HUES6 (cell line): ENCODE measurements around the gene CADPS.

Source experiments
- H3K27ac ChIP-seq: 2 replicates; pipeline ENCODE4 v1.7.0; 2013; ENCODE audit warnings: low read depth, mild to moderate bottlenecking, low read length, inconsistent platforms
- H3K27me3 ChIP-seq: 2 replicates; pipeline ENCODE4 v1.6.1; 2013; ENCODE audit warnings: low read length; ENCODE audit not compliant: control insufficient read depth, insufficient read depth
- H3K36me3 ChIP-seq: 2 replicates; pipeline ENCODE4 v1.6.1; 2013; ENCODE audit warnings: low read length; ENCODE audit not compliant: control insufficient read depth, insufficient read depth
- H3K4me1 ChIP-seq: 2 replicates; pipeline ENCODE4 v1.6.1; 2013; ENCODE audit warnings: low read length; ENCODE audit not compliant: control insufficient read depth, insufficient read depth
- H3K4me3 ChIP-seq: 2 replicates; pipeline ENCODE4 v1.5.1; 2013; ENCODE audit warnings: low read depth, low read length
- H3K9ac ChIP-seq: one replicate; pipeline ENCODE4 v1.6.1; 2013; ENCODE audit warnings: mild to moderate bottlenecking, low read length
- H3K9me3 ChIP-seq: 2 replicates; pipeline ENCODE4 v1.6.1; 2013; ENCODE audit warnings: low read depth, low read length; ENCODE audit not compliant: control insufficient read depth, insufficient read depth

CADPS gene

GRCh38 chr3:62436785-62437184 is 438.4 kb downstream of the CADPS start:
- H3K27ac ChIP-seq: no peak overlapping the region

GRCh38 chr3:62433396-62433795 is 441.8 kb downstream of the CADPS start:
- H3K9me3 ChIP-seq: no peaks in the 10 kb centered on the region
- no peaks in the 10 kb centered on the region for H3K36me3 ChIP-seq
- H3K27ac ChIP-seq: no peak overlapping the region
- peaks cover 7% of the 10 kb centered on the region; the same call in 1 of the 2 replicates for H3K4me1 ChIP-seq
- H3K9ac ChIP-seq: no peak overlapping the region
- H3K27me3 ChIP-seq: peaks cover 7% of the 10 kb centered on the region; the same call in 1 of the 2 replicates
- no peak overlapping the region for H3K4me3 ChIP-seq

More at GRCh38 chr3:62436785-62437184, 438.4 kb downstream of the CADPS start:
- H3K9ac ChIP-seq: no peak overlapping the region
- H3K36me3 ChIP-seq: no peaks in the 10 kb centered on the region
- H3K9me3 ChIP-seq: no peaks in the 10 kb centered on the region
- H3K27me3 ChIP-seq: peaks cover 7% of the 10 kb centered on the region; the same call in 1 of the 2 replicates
- peaks cover 21% of the 10 kb centered on the region for H3K4me1 ChIP-seq
- no peak overlapping the region for H3K4me3 ChIP-seq

- Histone ChIP-seq H3K4me3 (no peak overlapping the region), H3K9ac (no peak overlapping the region)
Observed at GRCh38 chr3:62421207-62421606, 454.0 kb downstream of the CADPS start.

GRCh38 chr3:62416144-62416543 is 459.1 kb downstream of the CADPS start:
- no peaks in the 10 kb centered on the region for H3K9me3 ChIP-seq
- peak overlapping the region; percentile 41 for H3K4me3 ChIP-seq
- H3K27ac ChIP-seq: no peak overlapping the region
- peaks cover 2% of the 10 kb centered on the region; the same call in 1 of the 2 replicates for H3K27me3 ChIP-seq
- H3K9ac ChIP-seq: no peak overlapping the region
- peaks cover 23% of the 10 kb centered on the region for H3K4me1 ChIP-seq
- H3K36me3 ChIP-seq: no peaks in the 10 kb centered on the region

More at GRCh38 chr3:62421207-62421606, 454.0 kb downstream of the CADPS start:
- peaks cover 5% of the 10 kb centered on the region for H3K4me1 ChIP-seq
- H3K36me3 ChIP-seq: no peaks in the 10 kb centered on the region
- H3K27me3 ChIP-seq: no peaks in the 10 kb centered on the region
- H3K27ac ChIP-seq: no peak overlapping the region
- H3K9me3 ChIP-seq: no peaks in the 10 kb centered on the region

- Histone ChIP-seq H3K27me3 (peaks cover 2% of the 10 kb centered on the region; the same call in 1 of the 2 replicates), H3K36me3 (no peaks in the 10 kb centered on the region), H3K9ac (peak overlapping the region; percentile 7), H3K4me1 (peaks cover 23% of the 10 kb centered on the region), H3K9me3 (no peaks in the 10 kb centered on the region), H3K27ac (no peak overlapping the region), H3K4me3 (peak overlapping the region; percentile 41)
Observed at GRCh38 chr3:62415312-62415801, 459.9 kb downstream of the CADPS start.

GRCh38 chr3:62414786-62415185 is 460.4 kb downstream of the CADPS start:
- Histone ChIP-seq H3K27ac (no peak overlapping the region), H3K4me1 (peaks cover 23% of the 10 kb centered on the region), H3K9ac (no peak overlapping the region), H3K4me3 (peak overlapping the region; percentile 41), H3K9me3 (no peaks in the 10 kb centered on the region), H3K36me3 (no peaks in the 10 kb centered on the region), H3K27me3 (peaks cover 2% of the 10 kb centered on the region; the same call in 1 of the 2 replicates)

GRCh38 chr3:62413687-62414086 is 461.5 kb downstream of the CADPS start:
- H3K4me3 ChIP-seq: no peak overlapping the region
- H3K9ac ChIP-seq: no peak overlapping the region
- H3K36me3 ChIP-seq: no peaks in the 10 kb centered on the region
- H3K9me3 ChIP-seq: no peaks in the 10 kb centered on the region
- H3K4me1 ChIP-seq: peaks cover 23% of the 10 kb centered on the region
- no peak overlapping the region for H3K27ac ChIP-seq
- H3K27me3 ChIP-seq: peaks cover 2% of the 10 kb centered on the region; the same call in 1 of the 2 replicates

GRCh38 chr3:62406945-62407344 is 468.3 kb downstream of the CADPS start:
- H3K9me3 ChIP-seq: no peaks in the 10 kb centered on the region
- H3K4me3 ChIP-seq: no peak overlapping the region
- no peaks in the 10 kb centered on the region for H3K27me3 ChIP-seq
- H3K27ac ChIP-seq: no peak overlapping the region
- H3K36me3 ChIP-seq: no peaks in the 10 kb centered on the region
- no peaks in the 10 kb centered on the region for H3K4me1 ChIP-seq
- no peak overlapping the region for H3K9ac ChIP-seq

GRCh38 chr3:62405566-62405965 is 469.6 kb downstream of the CADPS start:
- no peaks in the 10 kb centered on the region for H3K4me1 ChIP-seq
- H3K27me3 ChIP-seq: no peaks in the 10 kb centered on the region
- no peaks in the 10 kb centered on the region for H3K36me3 ChIP-seq
- H3K9ac ChIP-seq: no peak overlapping the region
- H3K9me3 ChIP-seq: no peaks in the 10 kb centered on the region
- no peak overlapping the region for H3K27ac ChIP-seq
- H3K4me3 ChIP-seq: no peak overlapping the region

GRCh38 chr3:62405135-62405534 is 470.1 kb downstream of the CADPS start:
- H3K27me3 ChIP-seq: no peaks in the 10 kb centered on the region

GRCh38 chr3:62404321-62404720 is 470.9 kb downstream of the CADPS start:
- H3K9me3 ChIP-seq: no peaks in the 10 kb centered on the region
- H3K36me3 ChIP-seq: no peaks in the 10 kb centered on the region
- no peaks in the 10 kb centered on the region for H3K27me3 ChIP-seq
- no peak overlapping the region for H3K9ac ChIP-seq
- H3K4me1 ChIP-seq: no peaks in the 10 kb centered on the region
- no peak overlapping the region for H3K27ac ChIP-seq
- no peak overlapping the region for H3K4me3 ChIP-seq

More at GRCh38 chr3:62405135-62405534, 470.1 kb downstream of the CADPS start:
- Histone ChIP-seq H3K9ac (no peak overlapping the region), H3K4me1 (no peaks in the 10 kb centered on the region), H3K36me3 (no peaks in the 10 kb centered on the region), H3K9me3 (no peaks in the 10 kb centered on the region), H3K4me3 (no peak overlapping the region), H3K27ac (no peak overlapping the region)
